Tongue (tissue), 2 donors: Measurements from ENCODE around the gene B4GALNT2. TPM values are rescaled to one million over a fixed set of nuclear protein-coding genes. Genes with fewer than 3 reads are reported as not detected.
"Not testable (repeated sequence)": the region's sequence is repeated elsewhere in the genome, so short reads cannot be mapped to it uniquely, and the experiment has no call there.

Source experiments
- DNase-seq: peaks from one replicate; pipeline ENCODE4 v3.0.0-alpha.2; 2015
- total RNA-seq: library from RNA; depleted of rRNA; stranded (reverse); fragments of >200 nt; gene quantifications from one replicate; pipeline ENCODE4 v1.2.3, GENCODE V29; 2014

B4GALNT2 gene
- total RNA-seq, 1 donor from 2014 or later = under 0.01 TPM

DNA sequence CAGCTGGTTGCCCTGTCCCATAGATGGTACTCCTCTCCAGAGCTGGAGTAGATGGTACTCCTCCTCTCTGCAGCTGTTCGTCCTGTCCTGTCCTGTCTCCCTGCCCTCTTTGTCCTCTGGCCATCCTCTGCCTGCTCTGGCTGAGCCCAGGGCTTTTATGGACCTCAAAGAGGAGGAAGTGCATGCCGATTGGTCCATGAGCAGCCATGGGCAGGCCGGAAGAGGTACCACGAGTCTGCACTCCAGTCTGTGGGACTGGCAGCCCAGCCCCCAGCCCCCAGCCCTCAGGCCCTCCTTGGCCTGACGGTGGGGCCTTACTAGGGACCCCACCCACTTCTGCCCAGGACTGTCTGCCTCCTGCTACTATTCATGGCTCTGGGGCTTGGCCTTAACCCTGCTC lies 50.8 kb downstream of the B4GALNT2 start:
- DNase-seq = no peak

DNA sequence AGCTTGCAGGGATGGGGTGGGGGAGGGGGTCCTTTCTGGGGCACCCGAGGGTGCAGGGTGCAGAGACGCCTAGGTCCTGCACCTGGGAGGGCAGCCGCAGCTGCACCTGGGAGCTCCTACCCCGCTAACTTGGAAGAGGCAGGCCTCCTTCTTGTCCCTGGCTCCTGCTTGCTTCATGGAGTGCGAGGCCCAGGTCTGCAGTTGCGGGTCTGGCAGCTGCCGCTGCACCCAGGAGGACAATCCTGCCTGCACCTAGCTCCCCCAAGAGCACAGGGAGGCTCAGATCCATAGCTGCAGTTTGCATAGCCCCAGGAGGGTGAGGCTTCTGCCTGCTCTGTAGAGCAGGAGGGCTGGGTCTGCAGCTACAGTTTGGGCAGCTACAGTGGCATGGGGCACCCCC lies 51.2 kb downstream of the B4GALNT2 start:
- DNase-seq = no peak

DNA sequence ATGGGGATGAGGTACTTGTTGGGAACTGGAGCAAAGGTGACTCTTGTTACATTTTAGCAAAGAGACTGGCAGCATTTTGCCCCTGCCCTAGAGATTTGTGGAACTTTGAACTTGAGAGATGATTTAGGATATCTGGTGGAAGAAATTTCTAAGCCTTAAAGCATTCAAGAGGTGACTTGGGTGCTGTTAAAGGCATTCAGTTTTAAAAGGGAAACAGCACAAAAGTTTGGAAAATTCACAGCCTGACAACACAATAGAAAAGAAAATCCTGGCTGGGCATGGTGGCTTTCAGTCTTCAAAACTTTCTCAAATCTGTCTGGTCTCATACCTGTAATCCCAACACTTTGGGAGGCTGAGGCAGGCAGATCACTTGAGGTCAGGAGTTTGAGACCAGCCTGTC lies 52.0 kb downstream of the B4GALNT2 start:
- not testable (repeated sequence) for DNase-seq

DNA sequence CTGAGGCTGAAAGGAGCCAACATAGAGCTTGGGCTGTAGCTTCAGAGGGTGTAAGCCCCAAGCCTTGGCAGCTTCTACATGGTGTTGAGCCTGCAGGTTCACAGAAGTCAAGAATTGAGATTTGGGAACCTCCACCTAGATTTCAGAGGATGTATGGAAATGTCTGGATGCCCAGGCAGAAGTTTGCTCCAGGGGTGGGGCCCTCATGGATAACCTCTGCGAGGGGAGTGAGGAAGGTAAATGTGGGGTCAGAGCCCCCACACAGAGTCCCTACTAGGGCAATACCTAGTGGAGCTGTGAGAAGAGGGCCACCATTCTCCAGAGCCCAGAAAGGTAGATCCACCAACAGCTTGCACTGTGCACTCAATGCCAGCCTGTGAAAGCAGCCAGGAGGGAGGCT lies 52.8 kb downstream of the B4GALNT2 start:
- DNase-seq = not testable (repeated sequence)

DNA sequence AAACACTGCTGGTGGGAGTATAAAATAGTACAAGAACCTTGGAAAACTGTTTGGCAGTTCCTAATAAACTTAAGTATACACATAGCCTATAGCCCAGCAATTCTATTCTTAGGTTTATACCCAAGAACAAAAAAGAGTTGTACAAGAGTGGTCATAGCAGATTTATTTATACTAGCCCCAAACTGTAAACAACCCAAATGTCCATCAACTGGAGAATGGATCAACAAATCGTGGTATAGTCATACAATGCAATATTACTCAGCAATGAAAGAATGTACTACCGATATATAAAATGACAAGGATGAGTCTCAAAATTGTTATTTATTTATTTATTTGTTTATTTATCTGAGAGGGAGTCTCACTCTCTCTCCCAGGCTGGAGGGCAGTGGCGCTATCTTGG lies 54.7 kb downstream of the B4GALNT2 start:
- DNase-seq = no peak

DNA sequence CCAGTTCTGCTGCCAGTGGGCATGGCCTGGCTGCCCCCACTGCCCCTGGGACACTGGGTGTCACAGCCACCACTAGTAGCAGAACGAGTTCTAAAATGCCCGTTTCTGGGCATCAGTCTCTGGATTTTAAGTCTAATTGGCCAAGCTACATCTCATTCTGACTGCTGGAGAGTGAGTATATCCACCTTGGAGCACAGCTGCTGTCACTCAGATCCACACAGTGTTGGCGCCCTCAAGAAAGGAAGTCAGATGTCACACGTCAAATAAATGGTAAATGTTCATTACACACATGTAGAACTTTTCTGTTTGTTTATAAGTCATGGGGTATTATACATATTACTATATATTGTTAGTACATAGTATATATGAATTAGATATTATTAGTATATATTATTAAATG lies 58.4 kb downstream of the B4GALNT2 start:
- no peak for DNase-seq

DNA sequence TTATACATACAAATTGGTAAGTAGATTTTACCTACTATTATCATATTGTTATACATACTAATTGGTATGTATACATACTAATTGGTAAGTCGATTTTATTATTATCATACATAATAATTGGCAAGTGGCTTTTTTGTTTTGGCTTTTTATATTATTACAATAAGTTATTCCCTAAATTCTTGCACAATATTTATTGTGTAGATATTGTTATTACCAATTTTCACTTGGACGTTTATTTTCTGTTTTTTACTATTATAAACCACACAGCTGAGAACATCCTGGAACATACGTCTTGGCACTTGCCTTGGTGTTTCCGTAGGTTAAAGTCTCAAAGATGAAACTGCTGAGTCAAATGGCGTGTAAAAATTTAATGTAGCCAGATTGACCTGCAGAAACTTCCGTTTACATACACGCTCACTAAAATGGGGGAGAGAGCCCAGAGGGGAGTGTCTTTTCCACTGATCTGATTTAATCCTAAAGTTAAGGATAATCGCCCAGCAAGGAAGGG lies 58.9 kb downstream of the B4GALNT2 start:
- no peak for DNase-seq

DNA sequence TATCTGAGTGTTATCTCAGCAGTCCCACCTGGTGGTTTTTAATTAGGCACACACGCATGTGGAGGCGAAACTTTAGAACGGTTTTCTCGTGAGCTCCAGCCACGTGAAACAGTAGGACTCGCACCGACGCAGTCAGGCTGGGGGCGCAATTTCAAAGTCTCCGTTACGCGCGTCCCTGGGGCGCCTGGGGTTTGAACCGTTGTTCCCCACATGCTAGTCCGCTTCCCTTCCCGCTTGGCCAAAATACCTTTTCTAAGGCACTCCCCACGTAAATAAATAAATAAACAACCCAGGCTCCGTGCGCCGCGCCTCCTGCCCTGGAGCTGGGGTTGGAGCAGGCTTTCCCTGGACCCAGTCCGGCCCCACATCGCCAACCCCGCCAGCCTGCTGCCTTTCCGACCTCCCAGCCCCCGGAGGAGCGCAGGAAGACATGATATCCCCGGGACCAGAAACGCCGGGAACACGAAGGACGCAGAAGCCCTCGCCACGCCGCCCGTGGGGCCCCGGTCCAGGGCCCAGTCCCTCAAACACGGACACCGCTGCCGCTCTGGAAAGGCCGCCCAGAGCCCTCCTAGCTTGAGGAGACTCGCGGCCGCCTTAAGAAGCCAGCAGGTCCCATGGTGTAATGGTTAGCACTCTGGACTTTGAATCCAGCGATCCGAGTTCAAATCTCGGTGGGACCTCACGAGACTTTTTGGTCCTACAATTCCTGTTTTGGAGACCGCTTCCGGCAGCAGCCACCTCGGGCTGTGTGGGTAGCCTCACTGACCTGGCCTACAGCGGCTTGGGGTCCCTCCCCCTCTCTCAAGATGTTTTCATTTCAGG lies 59.6 kb downstream of the B4GALNT2 start:
- DNase-seq = peak; percentile 97

DNA sequence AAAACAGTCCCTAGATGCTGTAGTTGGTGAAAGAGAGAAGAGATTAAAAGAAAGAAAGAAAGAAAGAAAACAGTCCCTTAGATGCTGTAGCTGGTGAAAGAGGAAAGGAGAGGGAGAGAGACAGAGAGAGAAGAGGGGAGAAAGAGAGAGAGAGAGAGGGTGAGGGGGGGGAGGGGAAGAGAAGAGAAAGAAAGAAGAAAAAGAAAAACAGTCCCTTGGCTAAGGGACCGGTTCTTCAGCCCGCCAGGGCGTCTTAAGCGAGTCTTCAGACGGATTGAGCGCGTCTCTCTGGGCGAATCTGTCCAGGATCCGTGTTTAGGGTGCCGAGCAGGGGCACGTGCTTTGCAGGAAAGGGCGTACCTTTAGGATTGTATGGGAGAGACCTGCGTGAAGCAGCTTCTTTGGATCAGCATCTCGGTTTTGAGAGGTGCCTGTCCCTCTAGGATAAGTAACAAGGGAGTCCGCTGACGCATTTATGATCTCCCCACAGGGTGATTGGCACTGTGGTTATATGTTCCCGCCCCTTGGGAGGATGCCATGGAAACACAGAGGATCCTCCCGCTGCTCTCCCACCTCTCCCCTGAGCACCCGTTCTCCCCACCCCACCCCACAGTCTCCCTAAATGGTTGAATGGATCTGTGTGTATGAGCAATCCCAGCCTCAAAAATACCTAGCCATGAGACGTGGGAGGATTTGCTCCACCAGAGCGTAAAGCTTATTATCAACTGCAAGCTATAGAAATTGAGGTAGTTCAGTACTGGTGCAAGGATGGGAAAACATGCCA lies 61.1 kb downstream of the B4GALNT2 start:
- DNase-seq = peak; percentile 57

DNA sequence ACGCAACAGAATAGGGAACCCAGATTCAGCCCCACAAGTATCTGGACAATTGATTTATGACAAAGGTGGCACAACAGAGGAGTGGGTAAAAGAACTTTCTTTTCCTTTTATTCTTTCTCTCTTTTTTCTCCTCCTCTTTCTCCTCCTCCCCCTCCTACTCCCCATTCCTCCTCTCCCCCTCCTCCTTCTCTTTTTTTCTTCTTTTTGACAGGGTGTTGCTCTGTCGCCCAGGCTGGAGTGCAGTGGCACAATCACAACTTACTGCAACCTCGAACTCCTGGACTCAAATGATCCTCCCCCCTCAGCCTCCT lies 61.7 kb downstream of the B4GALNT2 start:
- no peak for DNase-seq

DNA sequence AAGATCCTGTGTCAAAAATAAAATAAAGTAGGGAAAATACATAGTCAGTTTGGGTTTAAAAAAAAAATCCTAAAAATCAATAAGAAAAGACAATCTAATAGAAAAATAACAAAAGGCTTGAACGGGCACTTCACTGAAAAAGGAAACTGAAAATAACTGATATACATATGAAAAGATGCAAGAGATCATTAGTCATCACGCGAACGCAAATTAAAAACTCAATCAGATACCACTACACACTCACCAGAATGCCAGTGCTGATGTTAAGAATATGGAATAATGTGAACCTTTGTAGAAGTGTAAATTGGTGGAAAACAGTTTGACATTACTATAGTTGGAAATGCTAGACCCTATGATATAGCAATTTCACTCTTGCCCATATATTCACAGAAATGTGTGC lies 63.2 kb downstream of the B4GALNT2 start:
- no peak for DNase-seq

DNA sequence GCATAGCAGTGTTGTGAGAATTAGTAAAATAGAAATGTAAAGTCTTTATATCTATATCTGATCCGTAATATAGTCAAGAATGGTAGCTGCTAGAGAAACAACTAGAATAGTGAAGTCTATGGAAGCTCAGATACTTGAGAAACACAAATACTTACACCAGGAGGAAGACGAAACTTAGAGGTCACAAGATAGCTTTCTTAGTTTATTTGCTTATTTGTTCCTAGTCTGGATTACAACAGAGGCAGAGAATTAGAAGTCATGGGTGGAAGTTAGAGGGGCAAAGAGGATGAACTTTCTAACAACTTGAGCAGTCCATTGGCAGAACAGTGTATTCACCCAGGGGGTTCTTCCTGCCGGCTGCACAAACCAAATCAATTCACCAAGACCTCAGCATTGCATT lies 64.0 kb downstream of the B4GALNT2 start:
- DNase-seq = no peak

DNA sequence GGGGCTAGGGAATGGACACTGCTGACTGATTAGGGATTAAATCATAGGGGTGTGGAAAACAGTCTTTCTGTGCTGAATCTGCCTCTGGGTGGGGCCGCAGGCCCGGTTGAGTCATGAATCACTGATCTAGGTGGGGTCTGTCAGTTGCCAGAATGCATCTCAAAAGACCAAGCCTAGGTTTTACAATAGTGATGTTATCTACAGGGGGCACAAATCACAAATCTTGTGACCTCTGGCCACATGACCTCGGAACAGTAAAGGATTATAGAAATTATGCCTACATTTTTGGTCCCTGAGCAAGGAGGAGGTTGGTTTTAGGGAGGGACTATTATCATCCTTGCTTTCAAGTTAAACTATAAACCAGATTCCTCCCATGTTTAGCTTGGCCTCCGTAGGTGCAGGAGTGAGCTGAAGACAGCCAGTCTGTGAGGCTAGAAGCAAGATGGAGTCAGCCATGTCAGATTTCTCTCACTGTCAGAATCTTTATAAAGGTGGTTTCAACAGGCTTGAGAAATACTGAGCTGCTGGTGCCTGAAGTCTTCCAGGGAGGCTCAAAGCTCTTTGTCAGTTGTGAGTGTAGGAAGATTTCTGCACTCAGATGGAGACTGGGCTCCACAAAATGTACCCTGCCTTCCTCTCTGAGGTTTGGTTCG lies 64.9 kb downstream of the B4GALNT2 start:
- no peak for DNase-seq

DNA sequence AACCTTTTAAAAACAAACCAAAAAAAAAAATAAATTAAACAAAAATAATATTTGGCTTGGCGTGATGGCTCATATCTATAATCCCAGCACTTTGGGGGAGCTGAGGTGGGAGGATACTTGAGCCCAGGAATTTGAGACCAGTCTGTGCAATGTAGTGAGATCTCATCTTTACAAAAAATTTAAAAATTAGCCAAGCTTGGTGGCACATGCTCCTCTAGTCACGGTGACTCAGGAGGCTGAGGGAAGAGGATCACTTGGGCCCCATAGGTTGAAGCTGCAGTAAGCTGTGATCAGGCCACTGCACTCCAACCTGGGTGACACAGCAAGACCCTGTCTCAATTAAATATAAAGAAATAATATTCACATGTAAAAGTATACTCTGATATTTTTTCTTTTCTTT lies 65.6 kb downstream of the B4GALNT2 start:
- DNase-seq = no peak

DNA sequence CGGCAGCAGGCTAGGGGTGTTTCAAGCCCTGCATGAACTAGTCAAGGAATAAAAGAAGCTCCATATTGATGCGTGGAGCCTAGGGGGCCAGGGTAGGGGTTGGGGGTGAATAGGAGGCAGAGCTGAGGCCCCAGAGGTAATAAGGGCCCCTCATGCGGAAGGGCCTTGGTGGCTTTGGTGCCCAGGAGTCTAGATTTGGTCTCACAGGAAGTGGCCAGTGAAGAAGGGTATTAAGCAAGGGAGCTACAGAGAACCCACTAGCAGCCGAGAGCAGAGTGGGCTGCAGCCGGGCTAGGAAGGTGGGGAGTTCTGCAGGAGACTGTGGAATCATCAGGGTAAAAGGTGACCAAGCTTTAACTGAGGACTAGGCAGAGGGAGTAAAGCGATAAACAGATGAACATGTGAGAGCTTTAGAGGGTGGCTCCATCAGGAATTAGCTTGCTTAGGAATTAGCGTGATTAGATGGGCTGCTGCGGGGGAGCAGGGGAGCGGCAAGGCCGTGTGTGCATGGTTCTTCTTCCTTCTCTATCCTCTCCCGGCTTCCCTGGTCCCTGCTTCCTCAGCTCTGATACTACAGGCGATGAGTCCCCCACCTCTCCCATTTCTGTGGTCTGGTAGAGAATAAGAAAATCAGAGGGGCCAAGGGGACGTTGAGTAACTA lies 68.0 kb downstream of the B4GALNT2 start:
- no peak for DNase-seq

DNA sequence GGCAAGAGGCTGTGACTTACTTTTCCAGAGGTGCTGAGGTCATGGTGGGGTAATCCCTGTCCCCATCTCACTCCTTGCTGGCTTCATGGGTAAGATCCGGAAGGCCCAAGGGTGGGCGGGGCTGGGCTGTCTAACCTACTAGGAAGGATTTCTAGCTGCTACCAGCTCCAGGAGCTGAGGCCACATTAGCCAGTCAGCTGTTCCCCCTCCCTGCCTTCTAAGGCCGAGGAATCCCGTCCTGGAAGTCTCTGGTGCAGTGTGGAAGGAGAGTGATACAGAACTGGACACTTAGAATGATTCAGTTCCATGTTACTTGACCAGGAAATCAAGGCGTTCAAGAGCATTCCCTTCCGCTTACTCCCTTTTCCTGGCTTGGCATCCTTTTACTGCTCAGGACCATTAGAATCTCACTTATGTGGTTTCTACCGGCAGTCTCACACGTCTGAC lies 68.9 kb downstream of the B4GALNT2 start:
- no peak for DNase-seq

DNA sequence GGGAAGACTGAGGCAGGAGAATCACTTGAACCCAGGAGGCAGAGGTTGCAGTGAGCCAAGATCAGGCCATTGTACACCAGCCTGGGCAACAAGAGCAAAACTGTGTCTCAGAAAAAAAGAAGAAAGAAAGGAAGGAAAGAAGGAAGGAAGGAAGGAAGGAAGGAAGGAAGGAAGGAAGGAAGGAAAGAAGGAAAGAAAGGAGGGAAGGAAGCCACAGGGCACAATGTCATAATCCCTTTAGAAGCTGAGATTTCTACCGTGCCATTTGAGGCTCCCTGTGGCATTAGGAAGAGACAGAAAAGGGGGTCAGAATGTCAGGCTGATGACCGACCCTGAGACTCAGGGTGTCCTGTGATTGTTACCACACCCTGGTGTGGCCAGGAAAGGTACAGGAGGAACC lies 71.2 kb downstream of the B4GALNT2 start:
- no peak for DNase-seq

DNA sequence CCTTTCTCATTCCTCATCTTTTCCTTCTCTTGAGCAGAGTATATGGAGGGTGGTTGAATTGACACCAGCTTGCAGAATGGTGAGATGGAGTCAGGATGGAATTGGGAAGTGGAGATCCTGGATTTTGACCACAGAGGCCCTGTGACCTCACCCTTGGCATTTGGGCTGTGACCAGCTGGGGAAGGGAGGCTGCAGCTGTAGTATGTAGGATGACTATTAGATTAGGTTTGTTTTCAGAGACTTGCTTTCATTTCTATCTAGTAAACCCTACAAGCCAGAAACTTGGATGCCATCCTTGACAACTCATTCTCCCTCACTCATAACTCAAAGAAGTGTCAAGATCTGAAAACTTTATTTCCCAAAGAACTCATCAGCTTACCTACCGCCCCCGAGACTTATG lies 71.9 kb downstream of the B4GALNT2 start:
- no peak for DNase-seq

DNA sequence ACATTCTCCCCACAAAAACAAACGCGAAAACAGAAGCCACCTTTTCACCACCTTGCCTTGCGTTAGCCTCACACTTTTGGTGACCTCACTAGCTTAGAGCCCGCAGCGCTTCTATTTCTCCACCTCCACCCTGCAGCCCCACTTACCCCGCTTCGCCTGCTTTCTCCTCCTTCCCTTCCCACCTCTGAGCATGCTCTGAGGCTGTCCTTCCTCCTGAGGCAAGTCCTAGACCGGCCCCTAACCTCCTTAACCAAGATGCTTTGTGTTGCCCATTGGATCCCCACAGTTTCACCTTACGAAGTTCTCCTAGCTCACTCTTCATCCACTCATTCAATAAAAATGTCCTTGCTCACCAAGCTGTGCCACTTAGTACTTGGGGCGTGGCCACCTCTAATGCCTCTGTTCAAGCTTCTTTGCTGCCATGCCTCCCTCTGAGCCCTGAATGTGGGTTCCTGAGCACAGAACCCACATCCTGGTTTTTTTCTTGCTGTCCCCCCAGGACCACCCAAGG lies 76.5 kb downstream of the B4GALNT2 start:
- no peak for DNase-seq

DNA sequence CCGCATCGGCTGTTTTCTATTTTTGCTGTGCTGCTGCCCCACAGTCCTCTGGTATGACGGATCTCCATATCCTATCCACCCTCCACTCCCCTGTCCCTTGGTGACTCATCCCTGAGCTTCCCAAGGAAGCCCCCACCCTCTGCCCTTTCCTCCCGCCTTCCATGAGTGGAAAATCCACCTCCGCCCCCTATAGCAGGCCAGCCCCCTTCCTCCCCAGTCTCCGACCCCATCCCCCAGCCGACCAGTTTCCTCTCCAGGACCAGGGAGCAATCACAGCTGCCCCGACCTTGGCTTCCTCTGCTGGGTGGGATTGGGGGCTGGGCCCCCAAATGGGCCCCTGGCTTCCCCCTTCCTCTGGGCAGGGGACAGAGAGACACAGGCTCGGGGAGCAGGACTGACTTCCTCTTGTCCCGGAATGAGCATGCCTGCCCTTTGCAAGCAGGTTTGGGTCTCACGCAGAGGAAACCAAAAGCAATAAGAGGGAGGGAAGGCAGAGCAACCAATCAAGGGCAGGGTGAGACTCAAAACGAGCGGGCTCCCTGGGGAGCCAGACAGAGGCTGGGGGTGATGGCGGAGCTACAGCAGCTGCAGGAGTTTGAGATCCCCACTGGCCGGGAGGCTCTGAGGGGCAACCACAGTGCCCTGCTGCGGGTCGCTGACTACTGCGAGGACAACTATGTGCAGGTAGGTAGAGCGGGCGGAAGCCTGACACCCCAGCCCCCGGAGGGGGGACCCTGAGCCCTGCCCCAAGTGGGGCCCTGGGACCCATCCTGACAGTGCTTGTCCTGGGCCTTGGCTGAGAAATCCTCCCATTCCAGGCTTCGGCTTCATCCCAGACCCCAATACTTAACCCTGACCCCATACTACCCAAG lies 77.8 kb downstream of the B4GALNT2 start, which contains the start of the genes ABI3 and GNGT2:
Gene ABI3, plus strand, starts transcription at position 550 of the 872 bp plus-strand sequence. Its CDS starts 18 bp downstream, at position 568.
Gene GNGT2, minus strand, starts transcription at position 417 of the 872 bp plus-strand sequence. CDS start 3,152 bp downstream, outside the sequence.
- DNase-seq = peak; percentile 35

DNA sequence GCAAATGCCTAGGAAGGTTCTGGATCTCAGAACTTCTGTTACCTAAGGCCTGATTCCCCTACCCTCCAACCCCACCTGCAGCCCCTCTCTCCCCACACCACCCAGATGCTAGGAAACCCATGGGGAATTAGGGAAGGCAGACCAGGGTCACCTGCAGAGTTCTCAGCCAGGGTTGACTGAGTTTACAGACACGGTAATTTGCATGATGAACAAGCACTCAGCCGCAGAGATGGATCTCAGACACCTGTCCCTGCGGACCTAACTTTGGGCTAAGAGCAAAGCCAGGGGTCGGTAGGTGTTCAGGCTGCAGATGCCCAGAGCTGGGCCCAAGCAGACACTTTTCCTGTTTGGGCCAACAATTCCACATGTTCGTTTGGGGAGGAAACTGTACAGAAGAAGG lies 80.8 kb downstream of the B4GALNT2 start:
- DNase-seq = no peak
